Stimulated activated CD4-positive, alpha-beta T cell treated with anti-CD3 and anti-CD28 coated beads, Interleukin-2, amount 100 ng/mL, for 24 hours (primary cell): ENCODE results near the gene SSBP4.

Source experiments
- DNase-seq, 2 donors: peaks; one replicate each; pipeline ENCODE4 v3.0.0-alpha.2; 2020

The SSBP4 gene

DNA sequence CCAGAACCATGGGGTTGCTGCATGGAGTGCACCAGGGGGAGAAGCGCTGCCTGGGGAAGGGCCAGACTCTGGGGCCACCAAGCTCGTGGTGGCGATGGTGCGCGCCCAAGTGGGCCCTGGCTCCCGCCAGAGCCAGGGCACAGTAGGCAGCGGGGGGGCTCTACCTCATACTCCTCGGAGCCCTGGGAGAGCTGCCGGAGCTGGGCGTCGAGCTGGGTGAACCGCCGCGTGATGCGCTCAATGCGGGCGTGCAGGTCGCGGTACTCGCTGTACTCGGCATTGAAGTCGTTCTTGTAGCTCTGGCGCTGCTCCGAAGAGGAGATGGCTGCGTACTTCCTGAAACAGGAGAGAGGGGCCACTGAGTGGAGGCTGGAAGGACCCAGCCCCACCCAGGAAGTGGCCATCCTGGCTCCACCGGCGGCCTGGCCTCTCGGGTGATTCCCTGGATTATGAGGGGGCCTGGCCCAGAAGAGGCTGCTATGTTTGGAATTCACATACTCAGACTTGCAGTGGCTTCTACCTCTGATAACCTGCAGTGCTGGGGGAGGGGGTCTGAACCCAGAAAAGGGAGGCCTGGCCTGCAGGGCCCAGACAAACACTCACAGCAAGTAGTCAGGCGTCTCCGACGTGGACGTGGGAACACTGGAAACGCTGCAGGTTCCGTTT lies 27.1 kb downstream of the SSBP4 start:
- DNase-seq: no peak

GRCh38 chr19:18446811-18447359 lies 27.7 kb downstream of the SSBP4 start:
- DNase-seq: no peak

DNA sequence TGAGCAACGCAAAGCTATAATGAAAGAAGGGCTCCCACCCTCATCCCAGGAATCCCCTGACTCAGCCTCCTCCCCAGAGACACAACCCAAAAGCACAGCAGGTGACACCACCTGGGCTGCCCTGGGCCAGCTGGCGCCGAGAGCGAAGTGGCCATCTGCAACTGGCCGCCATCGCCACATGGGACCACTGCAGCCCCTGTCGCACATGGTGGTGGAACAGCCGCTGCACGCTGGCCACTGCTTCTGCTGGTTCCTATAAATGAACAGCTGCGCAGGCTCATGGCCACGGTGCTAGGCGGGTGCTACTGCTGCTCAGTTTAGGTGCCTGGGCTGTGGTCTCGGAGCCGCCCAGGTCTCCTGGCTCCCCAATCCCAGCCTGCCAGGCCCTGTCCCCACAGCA lies 30.4 kb downstream of the SSBP4 start:
- no peak for DNase-seq

DNA sequence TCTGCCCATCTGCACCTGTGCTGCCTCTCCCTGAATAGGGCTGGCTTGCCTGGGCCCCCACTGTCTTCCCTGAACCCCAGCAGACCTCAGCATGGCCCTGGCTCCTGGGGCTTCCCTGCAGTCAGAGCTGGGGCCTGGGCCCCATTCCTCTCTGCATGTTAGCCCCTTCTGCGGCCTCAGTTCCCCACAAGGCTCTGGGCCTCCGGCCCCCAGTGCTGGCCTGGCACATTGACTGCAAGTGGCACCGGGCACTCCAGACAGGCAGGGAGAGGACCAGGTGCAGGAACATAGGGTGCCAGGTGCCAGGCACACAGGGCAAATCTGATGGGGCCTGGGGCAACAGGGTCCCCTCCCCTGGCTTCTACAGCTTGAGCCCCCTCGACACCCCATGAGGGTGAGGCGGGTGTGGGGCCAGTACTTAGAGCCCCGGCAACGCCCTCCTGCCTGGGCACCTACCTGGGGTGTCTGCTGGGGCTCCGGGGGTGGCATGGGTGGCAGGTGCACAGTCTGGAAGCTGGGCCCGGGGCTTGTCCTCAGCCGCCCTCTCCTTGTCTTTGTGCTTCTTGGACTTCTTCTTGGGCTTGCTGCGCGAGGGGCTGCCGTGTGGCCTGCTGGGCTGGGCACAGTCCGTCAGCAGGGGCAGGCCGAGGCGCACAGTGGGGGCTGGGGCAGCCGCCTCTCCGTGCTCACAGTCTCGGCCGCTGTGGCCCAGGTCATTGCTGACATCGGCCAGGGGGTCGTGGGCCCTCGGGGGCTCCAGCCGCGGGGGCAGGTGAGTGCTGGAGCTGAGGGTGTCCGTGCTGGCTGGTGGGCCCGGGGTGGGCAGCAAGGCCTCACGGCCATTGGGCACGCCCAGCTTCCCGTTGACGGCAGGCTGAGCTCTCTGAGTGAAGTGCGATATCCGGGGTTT lies 31.1 kb downstream of the SSBP4 start:
- DNase-seq: no peak

DNA sequence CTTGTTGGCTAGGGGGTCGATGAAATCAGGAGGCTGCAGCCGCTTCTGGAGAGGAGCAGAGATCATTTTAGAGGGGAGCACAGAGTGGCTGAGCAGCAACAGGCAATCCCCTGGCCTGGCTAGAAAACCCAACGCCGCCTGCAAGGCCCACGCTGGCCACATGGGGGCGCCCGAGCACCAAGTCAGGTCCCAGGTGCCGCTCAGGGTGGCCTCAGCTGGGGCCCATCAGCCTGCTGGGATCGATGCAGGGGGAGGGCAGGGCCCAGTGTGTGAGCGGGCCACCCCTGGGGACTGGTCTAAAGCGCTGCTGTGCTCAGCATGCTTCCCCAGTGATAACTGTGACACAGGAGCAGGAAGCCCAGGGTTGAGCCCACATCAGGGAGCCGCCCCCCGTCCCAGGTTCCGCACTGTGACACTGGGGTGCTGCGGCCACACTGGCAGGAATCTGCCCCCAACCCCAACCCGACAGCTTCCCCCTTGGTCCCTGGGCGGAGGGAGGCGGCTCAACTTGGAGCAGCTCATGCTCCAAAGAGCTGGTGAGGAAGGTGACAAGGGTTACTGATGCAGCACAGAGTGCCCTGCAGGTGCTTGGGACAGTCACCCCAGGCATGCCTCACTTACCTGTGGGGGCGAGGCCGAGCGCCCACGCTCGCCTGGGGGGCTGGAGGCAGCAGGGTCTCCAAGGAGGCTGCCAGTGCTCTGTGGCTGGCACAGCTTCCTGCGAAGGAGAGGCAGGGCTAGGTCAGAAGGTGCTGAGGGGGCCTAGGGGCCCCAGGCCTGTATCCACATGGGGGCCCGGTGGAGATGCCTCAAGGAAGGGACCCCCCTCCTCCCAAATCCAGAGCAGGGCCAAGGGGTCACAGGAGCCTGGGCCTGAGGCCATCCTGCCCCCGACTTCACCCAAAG lies 32.0 kb downstream of the SSBP4 start:
- peak; percentile 93 to 94 for DNase-seq

DNA sequence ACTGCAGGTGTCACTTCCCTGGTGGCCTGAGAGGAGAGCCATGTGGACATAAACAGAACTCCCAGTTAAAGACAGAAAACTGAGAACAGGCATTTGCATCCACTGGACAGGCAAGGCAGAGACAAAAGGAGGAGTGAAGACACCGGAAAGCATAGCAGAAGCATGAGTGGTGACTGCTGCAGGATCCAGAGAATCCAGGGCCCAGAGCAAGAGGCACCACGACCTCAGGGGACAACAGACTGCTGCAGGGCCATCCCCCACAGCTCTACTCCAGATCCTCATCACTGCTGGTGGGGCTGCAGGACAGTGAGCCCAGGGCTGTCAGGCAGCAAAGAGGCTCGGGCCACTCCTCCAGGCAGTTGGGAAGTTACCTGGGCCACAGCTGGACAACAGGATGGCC lies 33.2 kb downstream of the SSBP4 start:
- no peak for DNase-seq

GRCh38 chr19:18453269-18454024 lies 34.2 kb downstream of the SSBP4 start:
- no peak for DNase-seq

DNA sequence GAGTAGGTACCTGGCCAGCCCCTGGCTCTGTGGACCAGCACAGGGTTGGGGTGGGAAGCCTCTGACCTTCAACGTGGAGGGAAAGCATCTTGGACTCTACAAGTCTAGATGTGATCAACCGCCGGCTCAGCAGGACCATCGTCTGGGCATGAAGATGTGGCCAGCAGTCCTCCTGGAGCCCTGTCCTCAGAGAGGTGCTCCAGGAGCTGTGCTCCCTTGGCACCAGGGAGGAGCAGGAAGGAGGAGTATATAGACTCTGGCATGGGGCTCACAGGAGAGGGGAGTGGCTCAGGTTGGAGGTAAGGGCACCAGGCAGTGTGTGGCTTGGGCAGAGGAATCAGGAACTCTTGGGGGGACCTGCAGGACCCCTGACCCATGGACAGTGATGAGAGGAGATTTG lies 37.1 kb downstream of the SSBP4 start:
- DNase-seq: no peak

- DNase-seq: no peak
Measured at GRCh38 chr19:18456974-18457373, 37.8 kb downstream of the SSBP4 start.

DNA sequence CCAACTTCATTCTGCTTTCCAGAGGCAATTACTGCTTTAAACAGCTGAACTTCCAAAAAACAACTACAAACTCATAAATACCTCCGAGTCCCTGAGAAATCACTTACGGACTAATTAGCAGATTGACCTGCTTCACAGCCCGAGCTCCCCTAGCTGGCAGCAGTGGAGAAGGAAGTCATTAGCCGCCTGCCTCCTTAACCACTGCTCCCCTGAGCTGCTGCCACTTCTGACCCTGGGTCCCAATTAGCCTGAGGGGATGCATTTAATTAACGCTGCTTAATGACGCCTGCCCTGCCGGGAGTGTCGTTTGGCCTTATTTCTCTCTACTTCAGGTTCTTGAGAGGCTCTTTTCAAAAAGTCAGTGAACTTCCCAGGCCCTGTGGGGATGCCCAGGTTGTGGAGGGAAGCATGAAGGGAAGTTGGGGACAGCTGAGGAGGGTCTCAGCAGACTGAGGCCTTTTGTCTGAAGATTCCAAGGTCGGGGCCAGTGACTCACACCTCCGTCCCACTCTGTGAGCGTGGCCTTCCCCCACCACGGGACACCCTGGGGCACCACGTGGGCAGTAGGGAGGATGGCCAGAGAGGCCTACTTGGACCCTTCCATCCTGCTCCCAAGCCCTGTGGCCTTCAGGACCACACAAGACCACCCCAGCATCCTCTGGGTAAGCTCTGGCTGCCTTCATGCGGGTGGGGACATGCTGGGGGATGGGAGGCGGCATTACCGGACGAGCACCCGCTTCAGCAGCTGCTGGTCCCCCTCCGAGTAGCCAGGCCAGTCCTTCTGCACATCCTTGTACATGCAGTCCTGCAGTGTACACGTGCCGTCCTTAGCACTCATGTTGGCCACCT lies 38.5 kb downstream of the SSBP4 start:
- DNase-seq: no peak

- no peak for DNase-seq
Measured at GRCh38 chr19:18460900-18461299, 41.7 kb downstream of the SSBP4 start.

DNA sequence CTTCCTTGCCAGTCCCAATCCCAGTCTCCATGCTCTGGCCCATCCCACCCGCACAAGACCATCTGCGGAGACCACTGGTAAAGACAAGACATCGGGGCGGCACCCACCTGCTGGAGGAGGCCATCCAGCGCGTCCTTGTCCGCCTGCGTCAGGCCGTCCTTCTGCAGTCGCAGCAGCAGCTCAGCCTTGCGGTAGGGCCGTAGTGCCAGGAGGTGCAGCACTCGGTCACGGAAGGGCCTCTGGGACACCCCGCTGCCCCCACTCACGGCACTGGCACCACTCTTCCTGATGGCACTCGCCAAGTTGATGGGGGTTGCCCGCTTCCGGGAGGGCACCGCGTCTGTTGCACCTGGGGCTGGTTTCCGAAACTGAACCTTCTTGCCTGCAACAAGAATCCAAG lies 42.3 kb downstream of the SSBP4 start:
- DNase-seq: no peak

DNA sequence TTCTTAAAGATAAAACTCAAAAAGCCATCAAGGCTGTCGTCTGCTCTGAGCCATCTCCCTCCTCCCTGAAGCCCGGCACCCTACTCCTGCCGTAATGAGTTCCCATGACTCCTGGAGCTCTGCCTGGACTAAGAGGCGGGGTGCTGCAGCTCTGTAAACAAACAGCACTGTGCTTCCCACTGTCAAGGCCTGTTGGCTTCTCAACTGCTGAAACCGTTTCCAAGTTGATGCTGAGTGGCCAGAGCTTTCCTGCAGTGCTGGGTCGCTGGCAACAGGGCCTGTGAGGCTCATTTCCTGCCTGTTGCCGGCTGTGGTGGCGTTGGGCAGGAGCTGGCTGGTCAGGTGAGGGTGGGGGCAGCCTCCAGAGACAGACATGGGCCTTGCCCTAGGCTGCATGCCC lies 45.4 kb downstream of the SSBP4 start:
- no peak for DNase-seq

GRCh38 chr19:18465214-18465963 lies 46.2 kb downstream of the SSBP4 start:
- no peak for DNase-seq

GRCh38 chr19:18465964-18466339 lies 46.8 kb downstream of the SSBP4 start:
- DNase-seq: no peak

DNA sequence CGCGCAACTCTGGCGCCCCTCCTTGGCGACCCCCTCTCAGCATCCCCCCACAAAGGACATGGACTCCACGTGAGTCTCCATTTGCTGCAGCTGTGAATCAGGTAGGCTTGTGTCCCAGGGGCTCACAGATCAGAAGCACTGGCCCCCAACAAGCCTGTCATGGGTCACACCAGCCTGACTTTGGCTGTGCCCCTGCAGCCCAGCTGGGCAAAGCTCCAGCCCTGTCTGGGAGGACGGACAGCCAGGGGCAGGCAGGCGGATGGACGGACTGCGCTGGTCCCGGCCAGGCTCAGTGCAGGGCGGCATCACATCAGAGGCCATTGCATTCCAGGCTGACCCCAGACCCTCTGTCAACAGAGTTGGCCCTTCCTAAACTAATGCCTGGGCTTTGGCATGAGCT lies 47.2 kb downstream of the SSBP4 start:
- DNase-seq: no peak

- DNase-seq: no peak
Measured at GRCh38 chr19:18467978-18468377, 48.8 kb downstream of the SSBP4 start.

DNA sequence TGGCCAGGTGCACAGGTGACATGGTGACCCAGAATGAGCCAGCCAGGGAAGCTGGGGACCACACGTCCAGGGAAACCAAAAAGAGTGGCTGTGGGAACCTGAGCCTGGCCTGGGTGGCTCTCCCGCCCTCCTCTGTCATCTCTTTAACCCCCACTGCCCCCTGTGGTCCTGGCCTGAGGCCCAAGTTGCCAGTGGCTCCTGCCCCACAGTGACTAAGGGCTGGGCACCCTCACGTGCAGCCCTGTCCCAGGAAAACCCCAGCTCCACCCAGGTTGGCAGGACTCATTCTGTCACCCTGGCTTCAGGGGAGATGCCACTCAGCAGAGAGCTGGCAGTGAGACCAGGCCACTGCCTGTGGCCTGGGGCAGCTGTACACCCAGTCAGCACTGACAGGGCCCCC lies 49.3 kb downstream of the SSBP4 start:
- no peak for DNase-seq

DNA sequence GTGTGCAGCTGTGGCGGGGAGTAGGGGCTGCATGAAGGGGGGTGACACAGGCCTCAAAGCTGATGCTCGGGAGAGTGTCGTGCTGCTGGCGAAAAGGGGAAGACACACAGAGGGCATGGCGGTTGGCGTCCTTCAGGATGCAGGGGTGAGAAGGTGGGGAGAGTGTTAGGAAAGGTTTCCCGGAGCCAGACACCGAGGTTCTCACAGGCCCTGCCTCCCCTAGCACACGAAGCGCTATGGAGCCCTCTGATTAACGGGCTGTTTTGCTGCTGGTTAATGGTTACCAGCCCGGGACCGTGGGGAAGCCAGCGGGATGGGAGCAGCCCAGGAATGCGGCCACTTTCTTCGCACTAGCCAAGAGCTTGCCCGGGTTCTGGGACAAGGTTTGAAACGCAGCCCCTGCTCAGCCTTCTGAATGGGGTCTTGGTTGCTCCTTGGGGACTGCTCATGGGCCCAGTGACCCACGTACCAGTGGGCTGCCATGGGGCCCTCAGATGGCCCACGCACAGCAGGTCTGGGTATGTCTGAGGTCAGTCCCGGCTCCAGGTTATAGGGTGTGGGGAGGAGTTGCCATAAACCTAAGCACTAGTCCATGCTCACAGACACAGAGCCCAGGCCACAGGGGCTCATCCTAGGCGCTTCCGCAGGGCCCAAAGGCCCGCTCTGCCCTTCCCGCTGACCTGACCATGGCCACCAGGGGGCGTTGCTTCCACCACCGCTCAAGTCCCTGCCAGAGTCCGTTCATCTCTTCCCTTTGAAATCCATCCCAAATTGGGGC lies 50.1 kb downstream of the SSBP4 start:
- peak; percentile 76 to 77 for DNase-seq

- DNase-seq: no peak
Measured at GRCh38 chr19:18470787-18471186, 51.6 kb downstream of the SSBP4 start.
